GM19240 (cell line): Measurements from ENCODE around the gene RAP1GAP.

Experiments
- DNase-seq: peaks from one replicate; pipeline ENCODE4 v3.0.0; 2011; ENCODE audit warnings: low spot score; ENCODE audit not compliant: insufficient read length

RAP1GAP gene

GRCh38 chr1:21628798-21629393, 40.3 kb downstream of the RAP1GAP start:
- DNase-seq: no peak

DNA sequence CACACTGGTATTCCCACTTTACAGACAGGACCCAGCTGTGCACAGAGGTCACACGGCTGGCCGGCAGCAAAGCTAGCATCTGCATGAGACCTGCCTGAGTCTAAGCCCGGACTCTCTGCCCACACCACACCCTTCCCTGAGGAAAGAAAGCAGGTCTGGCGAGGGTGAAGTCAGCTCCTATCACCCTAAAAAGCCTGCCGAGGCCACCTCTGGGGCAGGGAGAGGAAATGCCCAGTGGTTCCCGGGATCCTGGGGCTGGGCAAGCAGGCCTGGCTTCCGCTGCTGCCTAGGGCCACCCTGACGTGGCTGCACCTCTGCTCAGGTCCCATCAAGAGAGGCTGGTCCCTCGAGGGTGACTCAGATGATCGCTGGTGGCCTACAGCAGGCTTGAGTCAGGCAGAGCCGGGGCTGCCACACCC, 42.2 kb downstream of the RAP1GAP start:
- no peak for DNase-seq

DNA sequence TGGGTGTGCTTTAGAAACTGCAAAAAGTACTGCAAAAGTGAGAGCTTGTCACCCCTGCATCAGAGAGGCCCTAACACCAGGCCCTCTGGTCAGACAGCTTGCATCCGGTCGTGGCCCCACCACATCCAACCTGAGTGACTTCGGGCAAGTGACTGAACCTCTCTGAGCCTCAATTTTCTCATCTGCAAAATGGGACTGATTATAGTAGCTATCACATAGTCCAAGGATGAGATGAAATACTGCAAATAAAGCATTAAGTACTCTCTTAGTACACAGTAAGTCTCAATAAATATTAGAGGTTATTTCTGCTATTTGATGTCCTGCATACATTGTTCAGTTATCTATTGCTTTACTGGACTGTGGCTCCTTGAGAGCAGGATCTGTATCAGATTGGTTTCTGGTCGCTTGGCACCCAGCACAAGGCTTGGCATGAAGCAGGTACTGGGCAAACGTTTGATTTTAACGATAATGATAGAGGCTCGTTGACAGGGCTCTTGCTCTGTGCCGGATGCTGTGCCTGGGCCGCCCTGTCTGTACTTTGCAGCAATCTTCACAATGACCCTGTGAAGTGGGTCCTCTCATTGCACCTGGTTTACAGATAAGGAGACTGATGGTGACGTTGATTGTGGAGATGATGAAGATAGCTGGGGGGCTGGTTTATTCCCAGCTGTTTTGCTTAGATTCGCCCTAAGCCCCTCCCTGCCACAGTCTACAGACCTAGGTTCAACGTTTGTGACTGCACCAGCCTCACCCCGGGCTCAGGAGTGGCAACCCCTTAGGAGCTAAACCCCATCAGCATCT, 43.6 kb downstream of the RAP1GAP start:
- no peak for DNase-seq

DNA sequence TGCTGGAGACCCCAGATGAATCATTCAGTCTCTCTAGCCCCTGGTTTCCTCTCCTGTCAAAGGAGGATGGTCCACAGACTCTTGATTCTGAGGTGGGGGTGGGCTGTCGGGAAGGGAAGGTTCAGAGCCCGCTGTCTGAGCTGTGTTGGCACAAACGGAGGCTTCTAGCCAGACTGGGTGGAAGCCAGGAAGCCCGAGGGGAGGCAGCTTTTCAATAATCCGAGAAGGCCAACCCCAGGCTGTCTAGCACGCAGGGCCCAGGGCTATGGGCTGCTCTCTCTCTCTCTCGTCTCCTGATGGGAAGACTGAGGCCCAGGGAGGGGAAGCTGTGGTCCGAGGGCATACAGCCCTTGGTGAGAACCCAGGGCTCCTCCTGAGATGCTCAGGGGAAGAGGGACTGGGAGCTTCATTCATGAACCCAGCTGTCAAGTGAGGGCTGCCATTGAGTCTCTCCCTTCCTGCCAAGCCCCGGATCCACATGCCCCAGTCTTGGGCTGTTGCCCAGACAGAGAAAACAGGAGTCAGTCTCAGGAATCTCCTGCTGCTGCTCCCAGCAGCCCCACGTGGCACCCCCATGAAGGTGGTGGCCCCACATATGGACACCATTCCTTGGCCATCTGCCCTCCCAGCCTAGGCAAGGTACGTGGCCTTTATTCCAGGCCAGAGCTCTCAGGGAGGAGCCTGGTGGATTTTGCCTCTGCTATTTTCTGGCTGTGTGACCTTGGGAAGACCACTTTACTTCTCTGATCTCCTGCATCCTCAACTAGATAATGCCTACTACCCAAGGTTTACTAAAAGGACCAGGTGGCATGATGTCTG, 44.4 kb downstream of the RAP1GAP start:
- no peak for DNase-seq

DNA sequence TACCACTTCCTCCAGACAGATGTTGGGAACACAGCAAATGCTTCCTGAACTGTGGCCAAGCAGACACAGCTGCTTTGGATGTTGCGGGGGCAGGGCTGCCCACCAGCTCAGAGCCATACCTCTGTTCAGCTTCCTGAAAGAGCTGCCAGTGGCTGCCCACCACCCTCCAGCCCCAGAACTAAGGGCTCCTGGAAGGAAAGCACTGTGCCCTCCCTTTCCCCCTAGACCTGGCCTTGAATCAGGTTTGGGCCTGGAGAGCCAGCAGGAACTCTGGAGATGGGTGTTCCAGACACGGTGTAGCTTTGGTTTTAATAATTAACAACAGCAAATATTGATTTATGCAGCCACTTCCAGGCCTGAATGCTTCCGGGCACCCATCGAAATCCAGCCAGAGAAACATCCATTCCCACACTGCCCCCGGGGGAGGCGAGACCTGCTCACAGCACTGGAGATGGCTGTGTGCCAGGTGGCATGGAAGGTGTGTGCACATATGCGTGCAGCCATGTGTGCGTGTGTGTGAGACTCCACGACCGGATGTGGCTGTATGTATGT, 45.7 kb downstream of the RAP1GAP start:
- DNase-seq: no peak

DNA sequence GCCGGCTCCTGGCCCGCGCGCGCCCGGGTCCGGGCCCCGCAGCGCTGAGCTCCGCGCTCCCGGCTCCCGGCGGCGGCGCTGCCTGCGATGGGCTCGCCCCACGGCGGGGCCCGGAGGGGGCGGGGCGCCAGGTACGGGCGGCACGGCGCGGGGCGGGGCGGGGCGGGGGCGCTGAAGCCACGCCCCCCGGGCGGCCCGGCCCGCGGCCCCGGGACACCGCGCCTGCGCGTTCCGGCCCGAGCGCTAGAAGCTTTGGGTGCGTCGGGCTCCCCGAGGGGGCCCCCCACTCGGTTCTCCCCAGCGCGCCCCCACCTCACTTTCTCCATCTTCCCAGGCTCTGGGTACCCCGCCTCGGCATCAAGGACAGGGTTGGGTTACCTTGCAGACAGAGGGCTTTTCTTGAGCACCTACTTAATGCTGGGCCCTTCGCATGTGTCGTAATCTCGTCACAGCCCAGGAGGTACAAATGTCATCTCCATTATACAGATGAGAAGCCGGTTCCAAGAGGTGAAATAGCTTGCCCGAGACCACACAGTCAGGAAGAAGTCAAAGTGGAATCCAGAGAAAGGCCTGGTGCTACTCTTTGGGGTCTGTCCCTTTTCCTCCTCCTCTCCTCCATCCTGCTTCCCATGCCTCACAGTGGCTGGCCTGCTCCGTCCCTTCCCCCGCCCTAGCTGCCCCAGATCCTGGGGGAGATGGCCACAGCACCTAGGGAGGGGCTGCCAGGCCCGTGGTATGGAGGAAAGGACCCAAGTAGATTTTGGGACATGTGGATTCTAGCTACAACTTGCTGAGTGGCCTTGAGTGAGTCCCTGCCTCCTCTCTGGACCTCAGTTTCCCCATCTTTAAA, 46.5 kb downstream of the RAP1GAP start:
- DNase-seq: peak; percentile 23

GRCh38 chr1:21621761-21622436, 47.3 kb downstream of the RAP1GAP start:
- no peak for DNase-seq

GRCh38 chr1:21621051-21621450, 48.1 kb downstream of the RAP1GAP start:
- no peak for DNase-seq

DNA sequence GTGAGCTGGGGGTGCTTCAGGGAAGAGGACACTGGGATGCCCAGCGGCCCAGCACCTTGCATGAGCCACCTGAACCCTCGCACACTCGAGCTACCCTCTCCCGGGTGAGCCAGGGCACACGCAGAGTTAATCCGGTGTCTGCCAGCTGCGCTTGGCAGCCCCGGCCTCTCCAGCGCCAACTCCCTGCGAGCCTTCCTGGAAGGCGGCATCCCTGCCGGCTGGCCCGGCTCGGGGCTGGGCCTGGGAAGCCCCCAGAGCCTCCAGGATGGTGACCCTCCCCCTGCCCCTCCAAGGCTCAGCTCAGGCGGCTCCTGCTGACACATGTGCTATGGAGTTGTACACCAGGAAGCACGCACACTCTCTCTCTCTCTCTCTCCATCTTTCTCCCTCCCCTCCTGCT, 48.7 kb downstream of the RAP1GAP start:
- no peak for DNase-seq

DNA sequence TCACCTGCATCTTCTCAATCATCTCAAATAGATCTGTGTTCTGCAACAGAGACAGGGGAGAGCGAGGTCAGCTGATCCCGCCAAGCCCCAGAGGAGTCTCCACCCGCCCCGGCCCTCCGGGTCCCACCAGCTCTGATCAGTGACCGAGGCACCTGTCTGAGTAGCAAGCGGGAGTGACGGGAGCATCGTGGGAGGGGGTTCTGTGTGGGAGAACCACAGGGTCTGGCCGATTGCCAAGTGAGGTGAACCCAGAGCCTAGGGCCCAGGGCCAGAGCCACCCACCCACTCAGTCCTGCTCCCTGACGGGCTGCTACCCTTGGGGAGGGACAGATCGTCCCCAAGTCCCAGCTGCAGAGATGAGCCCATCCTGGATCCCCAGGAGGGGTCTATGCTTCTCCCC, 49.1 kb downstream of the RAP1GAP start:
- no peak for DNase-seq

DNA sequence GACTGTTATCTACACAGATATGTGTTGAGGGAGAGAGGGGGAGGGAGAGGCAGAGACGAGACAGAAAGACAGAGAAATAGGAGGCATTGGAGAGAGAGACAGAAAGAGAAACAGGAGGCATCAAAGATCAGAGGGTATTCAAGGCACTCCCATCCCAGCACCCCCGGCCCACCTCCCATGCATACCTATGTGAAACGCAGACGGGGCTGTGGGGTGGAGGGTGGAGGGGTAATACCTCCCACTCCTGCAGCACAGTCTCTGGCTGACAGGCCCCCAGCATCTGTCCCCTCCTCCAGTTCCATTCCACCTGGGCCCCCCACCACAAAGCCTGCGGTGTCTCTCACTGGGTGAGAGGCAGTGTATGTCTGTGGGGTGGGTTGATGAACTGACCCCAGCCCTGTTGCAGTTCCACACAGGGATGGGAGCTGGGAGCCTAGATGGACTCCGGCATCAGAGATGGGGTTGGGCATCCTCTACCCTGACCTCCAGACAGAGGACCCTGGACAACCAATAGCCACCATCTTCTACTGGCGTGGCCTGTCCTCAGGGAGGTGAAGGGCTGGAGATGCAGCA, 49.7 kb downstream of the RAP1GAP start:
- DNase-seq: no peak

DNA sequence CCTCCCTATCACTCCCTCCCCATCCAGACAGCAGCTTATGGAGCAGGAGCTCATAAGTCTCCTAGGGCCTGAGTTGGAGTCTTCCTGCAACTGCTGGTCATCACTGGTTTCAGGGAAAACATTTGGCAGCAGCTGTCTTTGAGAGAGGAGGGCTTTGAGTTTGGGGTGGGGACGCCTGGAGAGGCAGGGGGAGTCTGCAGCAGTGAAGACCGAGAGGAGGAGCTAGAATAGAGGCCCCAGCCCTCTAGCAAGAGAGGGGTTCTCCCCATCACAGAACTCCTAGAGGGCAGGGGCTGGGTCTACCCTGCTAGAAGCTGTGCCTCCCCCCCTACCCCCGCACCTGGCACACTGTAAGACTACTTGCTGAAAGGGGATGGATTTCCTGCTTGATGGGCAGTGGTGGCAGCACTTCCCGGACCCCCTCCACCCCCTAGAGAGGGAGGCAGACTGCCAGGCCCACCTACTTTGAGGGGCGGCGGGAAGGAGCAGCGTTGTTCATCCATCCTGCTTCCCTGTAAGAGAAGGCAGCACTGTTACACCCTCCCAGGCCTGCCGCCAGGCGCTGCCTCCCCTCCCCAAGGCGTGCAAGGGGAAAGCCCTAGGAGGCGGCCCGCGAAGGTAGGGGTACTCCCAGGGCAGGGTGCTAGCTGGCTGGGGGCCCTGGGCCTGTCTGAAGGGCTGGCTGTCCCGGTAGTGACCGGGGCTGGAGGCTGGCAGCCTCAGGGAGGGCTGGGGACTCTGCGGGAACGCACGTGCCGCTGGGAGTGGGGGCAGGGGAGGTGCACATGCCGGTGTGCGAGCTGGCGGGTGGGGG, 50.4 kb downstream of the RAP1GAP start:
- DNase-seq: no peak

DNA sequence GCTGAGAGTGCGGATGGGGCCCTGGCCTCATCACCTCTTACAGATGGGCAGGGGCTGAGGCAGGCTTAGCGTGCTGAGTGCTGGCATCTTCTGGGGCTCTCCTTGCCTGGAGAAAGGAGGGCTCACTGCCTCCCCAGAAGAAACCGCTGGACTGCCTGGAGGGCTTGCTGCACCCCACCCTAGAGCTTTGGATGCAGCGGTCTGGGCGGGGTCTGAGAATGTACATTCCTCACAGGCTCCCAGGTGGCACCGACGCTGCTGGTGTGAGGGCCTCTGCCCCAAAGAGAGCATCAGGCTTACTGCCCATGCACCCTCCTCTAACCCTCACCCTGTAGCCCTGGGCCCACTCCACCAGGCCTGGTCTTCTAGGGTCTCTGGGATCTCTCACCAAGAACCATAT, 51.1 kb downstream of the RAP1GAP start:
- no peak for DNase-seq

GRCh38 chr1:21617126-21617738, 51.9 kb downstream of the RAP1GAP start:
- DNase-seq: no peak

GRCh38 chr1:21616372-21616771, 52.8 kb downstream of the RAP1GAP start:
- DNase-seq: no peak

- no peak for DNase-seq
Observed at GRCh38 chr1:21614419-21615115, 54.6 kb downstream of the RAP1GAP start.

DNA sequence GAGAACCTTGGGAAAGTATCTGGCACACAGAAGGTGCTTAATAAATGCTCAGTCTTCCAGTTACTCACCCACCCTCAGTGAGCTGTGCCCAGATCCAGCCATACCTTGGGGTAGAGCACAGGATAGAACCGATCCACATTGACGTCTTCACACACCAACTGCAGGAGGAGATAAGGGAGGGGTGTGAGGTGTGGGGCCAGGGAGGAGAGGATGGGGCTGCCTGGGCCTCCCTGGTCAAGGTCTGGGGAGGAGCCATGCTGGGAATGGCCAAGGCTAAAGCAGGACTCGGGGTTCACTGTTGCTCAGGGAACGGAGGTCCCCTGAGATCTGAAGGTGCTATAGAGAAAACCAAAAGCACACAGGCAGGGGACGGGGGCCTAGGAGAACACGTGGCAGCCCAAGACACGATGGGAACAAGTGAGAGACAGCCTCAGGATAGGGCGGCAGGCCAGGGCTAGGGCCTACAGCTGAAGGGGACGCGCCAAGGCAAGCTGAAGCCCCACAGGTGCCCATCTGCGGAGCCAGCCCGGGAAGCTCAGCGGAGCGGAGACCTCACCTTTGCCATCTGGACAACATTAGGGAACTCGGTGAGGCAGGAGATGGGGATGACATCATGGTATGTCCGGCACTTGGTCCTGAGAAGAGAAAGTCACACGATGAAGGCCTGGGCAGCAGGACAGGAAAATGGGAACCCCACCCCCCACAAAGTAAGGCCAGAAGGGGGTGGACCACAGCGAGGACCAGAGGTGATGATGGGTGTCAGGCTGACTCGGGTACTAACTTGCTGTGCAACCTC, 55.9 kb downstream of the RAP1GAP start:
- DNase-seq: no peak
